C4-2B (cell line): ENCODE results near the gene MCM3.

Experiments
- H3K27ac ChIP-seq: fragments of 450-650 bp; 2 replicates; pipeline ENCODE4 v1.5.1; 2017
- CTCF ChIP-seq: fragments of 450-650 bp; conservative IDR thresholded peaks from 2 replicates; pipeline ENCODE4 v1.5.1; 2017; ENCODE audit warnings: mild to moderate bottlenecking
- ZFX ChIP-seq: fragments of 450-650 bp; IDR thresholded peaks from 2 replicates; pipeline ENCODE4 v1.6.1; 2017

The MCM3 gene

DNA sequence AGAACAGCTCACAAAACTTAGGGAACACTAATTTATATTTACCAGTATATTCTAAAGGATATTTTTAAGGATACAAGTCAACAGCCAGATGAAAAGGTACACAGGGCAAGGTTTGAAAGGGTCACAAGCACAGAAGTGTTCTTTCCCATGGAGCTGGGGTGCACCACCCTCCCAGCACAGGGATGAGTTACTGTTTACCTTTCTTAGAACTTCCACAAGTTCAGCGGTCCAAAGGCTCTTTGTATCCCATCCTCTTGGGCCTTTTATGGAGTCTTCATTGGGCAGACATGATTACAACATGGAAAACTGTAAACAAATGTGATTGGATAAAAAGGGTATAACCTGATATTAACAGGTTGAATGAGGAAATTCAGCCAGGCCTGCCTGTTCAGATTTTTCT is 39.1 kb downstream of the MCM3 start:
- TF ChIP-seq ZFX (no peak), CTCF (no peak)
- H3K27ac ChIP-seq, result no peak overlapping the region

DNA sequence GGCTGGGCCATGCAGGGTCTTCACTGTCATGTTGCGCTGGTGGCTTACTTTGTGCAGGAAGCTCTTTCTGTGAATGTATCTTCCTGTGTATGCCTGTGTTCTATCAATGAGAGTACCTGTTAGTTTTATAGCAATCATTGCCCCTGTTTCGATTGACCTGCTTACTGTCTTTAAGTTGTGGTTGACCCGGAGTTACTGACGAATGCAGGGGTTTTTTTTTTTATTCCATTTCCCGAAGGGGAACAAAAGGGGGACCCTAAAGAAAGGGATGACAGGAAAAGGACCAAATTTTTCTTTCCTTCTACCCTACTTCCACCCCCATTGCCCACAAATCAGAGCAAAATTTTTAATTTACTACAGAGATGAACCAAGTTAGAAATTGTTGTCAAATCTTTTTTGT is 40.1 kb downstream of the MCM3 start, which contains the start of gene IL17F:
Gene IL17F, minus strand, starts transcription at position 101 of the 400 bp plus-strand sequence. Its CDS starts 71 bp downstream, at position 30.
- H3K27ac ChIP-seq, result no peak within 1 kb of the TSS
- TF ChIP-seq ZFX (no peak), CTCF (no peak)

GRCh38 chr6:52243282-52243893 is 41.2 kb downstream of the MCM3 start:
- no peak overlapping the region for H3K27ac ChIP-seq
- TF ChIP-seq CTCF (no peak), ZFX (no peak)

- no peak overlapping the region for H3K27ac ChIP-seq
- TF ChIP-seq CTCF (no peak), ZFX (no peak)
These were observed 42.7 kb downstream of the MCM3 start for GRCh38 chr6:52241819-52242218.

GRCh38 chr6:52233975-52234823 is 50.3 kb downstream of the MCM3 start:
- no peak for TF ChIP-seq ZFX
- peak; percentile 87 for TF ChIP-seq CTCF
- H3K27ac ChIP-seq, result no peak overlapping the region

- H3K27ac ChIP-seq, result no peak overlapping the region
- TF ChIP-seq ZFX, result no peak
These were observed 51.5 kb downstream of the MCM3 start for GRCh38 chr6:52233005-52233404.

GRCh38 chr6:52231406-52232127 is 53.0 kb downstream of the MCM3 start:
- TF ChIP-seq CTCF, result no peak
- no peak for TF ChIP-seq ZFX

More at GRCh38 chr6:52231406-52232127, 53.0 kb downstream of the MCM3 start:
- H3K27ac ChIP-seq, result no peak overlapping the region
